Glomerular visceral epithelial cell (primary cell): Measurements from ENCODE around the gene CNN2.

Experiments used
- DNase-seq: peaks from one replicate; pipeline ENCODE4 v3.0.0-alpha.2; 2016; ENCODE audit errors: extremely low spot score

The CNN2 gene

DNA sequence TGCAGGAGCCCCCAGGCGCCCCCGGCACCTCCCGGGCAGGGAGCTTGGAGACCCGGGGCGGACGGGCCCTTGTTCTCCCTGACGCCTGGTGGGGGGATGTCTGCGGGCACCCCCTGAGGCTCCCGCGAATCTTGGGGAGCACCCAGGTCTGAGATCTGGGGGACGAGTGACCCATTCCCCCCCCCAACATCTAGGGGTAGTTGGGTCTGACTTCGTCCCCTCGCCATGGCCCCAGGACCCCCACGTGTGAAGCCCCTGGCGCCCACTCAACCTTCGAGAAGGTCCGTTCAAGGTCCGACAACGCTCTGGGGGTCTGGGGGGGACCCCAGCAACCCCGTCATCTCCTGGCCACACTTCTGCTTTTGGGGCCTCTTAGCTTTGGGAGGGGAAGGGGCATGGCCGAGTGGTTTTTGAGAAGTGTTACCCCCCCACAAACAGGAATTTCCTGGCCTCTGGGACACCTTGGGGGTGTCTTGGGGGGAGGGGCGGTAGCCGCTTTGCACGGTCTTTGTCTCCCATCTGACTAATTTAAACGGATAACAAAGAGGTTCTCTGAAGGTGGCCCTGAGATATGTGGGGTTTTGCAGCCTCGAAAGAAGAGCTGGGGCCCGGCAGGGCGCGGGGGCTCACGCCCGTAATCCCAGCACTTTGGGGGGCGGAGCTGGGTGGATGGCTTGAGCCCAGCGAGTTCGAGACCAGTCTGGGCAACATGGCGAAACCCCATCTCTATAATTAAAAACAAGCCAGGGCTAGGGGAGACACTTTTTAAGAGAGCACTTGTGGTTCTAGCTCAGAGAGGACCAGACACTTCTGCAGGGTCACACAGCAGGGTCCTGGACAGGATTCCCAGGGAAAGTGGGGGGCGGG is 608 bp downstream of the CNN2 start:
- peak; percentile 42 for DNase-seq

- DNase-seq: no peak
Measured at GRCh38 chr19:1027650-1028061, 1.2 kb downstream of the CNN2 start.

- peak; percentile 97 for DNase-seq
Measured at GRCh38 chr19:1028062-1028926, 1.9 kb downstream of the CNN2 start.

GRCh38 chr19:1032264-1032867 is 6.0 kb downstream of the CNN2 start:
- no peak for DNase-seq

- DNase-seq: no peak
Measured at GRCh38 chr19:1035998-1036621, 9.7 kb downstream of the CNN2 start.

DNA sequence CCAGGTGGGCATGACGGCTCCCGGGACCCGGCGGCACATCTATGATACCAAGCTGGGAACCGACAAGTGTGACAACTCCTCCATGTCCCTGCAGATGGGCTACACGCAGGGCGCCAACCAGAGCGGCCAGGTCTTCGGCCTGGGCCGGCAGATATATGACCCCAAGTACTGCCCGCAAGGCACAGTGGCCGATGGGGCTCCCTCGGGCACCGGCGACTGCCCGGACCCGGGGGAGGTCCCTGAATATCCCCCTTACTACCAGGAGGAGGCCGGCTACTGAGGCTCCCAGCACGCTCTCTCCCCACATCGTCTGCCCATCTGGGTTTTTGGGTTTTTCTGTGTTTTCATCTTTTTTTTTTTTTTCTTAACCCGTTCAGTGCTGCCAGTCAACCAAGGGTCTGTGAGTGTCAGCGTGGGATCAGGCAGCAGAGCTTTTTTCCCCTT is 11.2 kb downstream of the CNN2 start:
- DNase-seq: no peak

DNA sequence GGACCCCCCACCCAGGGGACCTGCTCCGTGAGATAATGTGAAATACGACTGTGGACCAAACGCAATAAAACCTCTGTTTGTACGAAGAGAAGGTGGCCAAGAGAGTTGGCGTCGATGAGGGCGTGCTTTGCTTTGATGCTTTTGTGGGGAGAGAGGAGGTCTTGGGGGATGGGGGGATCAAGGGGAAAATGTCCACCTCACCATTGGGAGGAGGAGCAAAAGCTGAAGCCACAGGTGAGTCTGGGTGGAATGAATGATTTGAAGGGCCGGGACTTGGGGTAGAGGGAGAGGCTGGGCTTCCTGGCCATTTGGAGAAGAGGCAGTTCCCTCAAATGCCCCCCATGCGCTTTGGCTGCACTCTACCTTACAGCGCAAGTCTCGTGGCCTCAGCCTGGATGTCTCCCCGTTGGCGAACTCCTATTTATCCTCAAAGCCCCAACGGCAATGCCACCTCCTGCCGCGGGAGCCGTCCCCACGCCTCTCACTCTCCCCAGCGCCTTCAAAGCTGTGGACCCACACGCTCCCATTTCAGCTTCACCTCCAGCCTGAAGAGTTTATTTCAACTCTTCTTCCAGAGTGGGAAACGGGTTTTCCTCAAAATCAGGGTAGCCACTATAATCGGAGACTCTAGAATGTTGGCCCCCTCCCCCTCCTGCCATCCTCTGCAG is 12.7 kb downstream of the CNN2 start:
- DNase-seq: no peak

GRCh38 chr19:1039646-1040475 is 13.5 kb downstream of the CNN2 start, which contains the start of gene ABCA7:
Gene ABCA7, plus strand, starts transcription at chr19:1040107. Its CDS starts 1,255 bp downstream, at chr19:1041362.
- peak; percentile 99 for DNase-seq

DNA sequence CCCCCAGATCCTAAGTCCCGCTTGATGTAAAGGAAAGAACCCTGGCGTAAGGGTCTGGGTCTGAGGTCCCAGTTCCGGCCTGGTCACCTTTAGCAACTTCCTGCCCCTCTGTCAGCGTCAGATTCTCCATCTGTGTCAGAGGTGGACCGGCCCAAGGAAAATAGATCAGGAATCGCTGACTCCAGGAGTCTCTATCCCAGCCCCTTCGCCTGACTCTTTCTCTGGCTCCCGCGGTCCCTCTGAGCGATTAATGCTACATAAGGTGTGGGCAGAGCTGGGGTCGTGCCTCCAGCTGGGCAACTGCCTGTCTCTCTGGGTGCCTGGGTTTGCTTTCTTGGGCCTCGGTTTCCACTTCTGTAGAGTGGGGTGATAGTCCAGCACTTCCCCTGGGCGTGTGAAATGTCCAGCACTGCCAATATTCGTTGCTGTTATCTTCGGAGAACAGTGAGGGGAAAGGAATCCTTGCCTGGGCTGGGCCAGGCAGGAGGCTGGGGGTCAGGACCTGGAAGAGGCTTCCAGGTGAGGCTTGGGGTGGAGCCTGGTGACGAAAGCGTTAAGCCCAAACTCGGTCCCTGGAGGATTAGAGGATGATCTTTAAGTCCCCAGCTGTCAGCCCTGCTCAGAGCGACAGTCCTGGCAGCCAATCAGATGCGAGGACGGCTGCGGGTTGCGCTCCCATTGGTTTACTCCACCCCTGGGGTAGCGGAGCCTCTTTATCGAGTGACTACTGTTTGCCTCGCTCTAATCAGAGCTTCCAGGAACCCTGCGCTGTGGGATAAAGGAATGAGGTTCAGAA is 14.3 kb downstream of the CNN2 start:
- peak; percentile 89 for DNase-seq

- DNase-seq: no peak
Measured at GRCh38 chr19:1041272-1041834, 14.9 kb downstream of the CNN2 start.

GRCh38 chr19:1041835-1042685 is 15.7 kb downstream of the CNN2 start:
- no peak for DNase-seq

DNA sequence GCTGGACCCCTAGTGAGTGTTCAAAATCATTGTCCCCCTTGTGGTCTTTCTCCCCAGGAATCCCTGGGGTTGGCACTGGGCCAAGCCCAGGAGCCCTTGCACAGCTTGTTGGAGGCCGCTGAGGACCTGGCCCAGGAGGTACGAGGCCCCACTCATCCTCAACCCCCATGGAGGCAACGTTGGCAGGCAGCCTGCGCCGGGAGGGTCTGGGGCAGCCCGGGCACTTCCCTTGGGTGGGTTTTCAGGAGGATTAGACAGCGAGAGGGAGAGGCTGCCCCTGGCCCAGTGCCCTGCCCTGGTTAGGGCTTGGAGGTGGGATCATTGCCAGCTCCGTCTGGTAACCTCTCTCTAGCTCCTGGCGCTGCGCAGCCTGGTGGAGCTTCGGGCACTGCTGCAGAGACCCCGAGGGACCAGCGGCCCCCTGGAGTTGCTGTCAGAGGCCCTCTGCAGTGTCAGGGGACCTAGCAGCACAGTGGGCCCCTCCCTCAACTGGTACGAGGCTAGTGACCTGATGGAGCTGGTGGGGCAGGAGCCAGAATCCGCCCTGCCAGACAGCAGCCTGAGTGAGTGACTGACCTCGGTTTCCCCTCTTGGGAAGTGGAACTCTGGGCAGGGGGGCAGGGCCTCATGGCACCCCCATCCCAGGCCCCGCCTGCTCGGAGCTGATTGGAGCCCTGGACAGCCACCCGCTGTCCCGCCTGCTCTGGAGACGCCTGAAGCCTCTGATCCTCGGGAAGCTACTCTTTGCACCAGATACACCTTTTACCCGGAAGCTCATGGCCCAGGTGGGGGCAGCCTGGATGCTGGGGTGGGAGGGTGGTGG is 16.5 kb downstream of the CNN2 start:
- no peak for DNase-seq

- DNase-seq: peak; percentile 52
Measured at GRCh38 chr19:1045247-1045603, 18.8 kb downstream of the CNN2 start.

DNA sequence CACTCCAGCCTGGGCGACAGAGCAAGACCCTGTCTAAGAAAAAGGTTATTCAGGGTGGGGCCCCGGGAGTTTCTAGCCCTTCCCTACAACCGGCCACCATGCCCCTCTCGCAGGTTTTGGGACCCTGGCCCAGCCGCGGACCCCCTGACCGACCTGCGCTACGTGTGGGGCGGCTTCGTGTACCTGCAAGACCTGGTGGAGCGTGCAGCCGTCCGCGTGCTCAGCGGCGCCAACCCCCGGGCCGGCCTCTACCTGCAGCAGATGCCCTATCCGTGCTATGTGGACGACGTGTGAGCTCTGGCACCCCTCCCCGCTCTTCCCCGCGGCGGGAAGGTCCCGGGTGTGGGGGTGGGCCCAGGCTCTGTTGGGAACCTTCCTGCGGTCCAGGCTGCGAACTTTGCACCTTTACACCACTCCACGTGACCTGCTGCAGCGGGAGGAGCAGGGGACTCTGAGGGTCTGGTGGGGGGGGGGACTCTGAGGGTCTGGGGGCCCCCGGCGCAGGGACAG is 19.8 kb downstream of the CNN2 start:
- no peak for DNase-seq

DNA sequence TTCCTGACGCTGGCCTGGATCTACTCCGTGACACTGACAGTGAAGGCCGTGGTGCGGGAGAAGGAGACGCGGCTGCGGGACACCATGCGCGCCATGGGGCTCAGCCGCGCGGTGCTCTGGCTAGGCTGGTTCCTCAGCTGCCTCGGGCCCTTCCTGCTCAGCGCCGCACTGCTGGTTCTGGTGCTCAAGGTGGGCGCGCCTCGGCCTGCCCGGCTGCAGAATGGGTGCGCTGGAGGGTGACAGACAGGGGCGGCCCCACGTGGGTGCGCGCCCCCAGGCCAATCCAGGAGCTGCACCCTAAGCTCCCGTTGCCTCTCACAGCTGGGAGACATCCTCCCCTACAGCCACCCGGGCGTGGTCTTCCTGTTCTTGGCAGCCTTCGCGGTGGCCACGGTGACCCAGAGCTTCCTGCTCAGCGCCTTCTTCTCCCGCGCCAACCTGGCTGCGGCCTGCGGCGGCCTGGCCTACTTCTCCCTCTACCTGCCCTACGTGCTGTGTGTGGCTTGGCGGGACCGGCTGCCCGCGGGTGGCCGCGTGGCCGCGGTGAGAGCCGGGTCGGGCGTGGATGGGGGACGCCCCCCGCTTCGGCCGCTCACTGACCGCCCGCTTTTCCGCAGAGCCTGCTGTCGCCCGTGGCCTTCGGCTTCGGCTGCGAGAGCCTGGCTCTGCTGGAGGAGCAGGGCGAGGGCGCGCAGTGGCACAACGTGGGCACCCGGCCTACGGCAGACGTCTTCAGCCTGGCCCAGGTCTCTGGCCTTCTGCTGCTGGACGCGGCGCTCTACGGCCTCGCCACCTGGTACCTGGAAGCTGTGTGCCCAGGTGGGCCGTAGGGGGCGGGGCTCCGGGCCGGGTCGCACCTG is 20.7 kb downstream of the CNN2 start:
- no peak for DNase-seq

- DNase-seq: no peak
Measured at GRCh38 chr19:1047696-1048147, 21.3 kb downstream of the CNN2 start.
